Stomach (tissue), 9 donors: ENCODE measurements around the gene STON2. TPM values are rescaled to one million over a fixed set of nuclear protein-coding genes. Genes with fewer than 3 reads are reported as not detected.

Experiments
- DNase-seq, 2 donors: peaks; one replicate each; pipeline versions ENCODE4 v3.0.0 to v3.0.0-alpha.2; 2013 to 2019
- H3K27ac ChIP-seq, 5 donors: fragments of 200-600 bp in 4 of 5; sonication (generic) in 4 of 5; one replicate each; pipeline ENCODE4 v1.5.1; 2013 to 2019; ENCODE audit warnings: mild to moderate bottlenecking in 1 of 5, moderate library complexity in 1 of 5
- H3K27me3 ChIP-seq, 3 donors: fragments of 200-600 bp; sonication (generic); one replicate each; pipeline ENCODE4 v1.5.1; 2017 to 2019; ENCODE audit warnings: mixed run types in 1 of 3
- H3K36me3 ChIP-seq, 4 donors: fragments of 200-600 bp; sonication (generic); 1 replicate in 3 of 4; 2 replicates in 1 of 4; pipeline ENCODE4 v1.5.1; 2016 to 2019
- H3K4me1 ChIP-seq, 4 donors: fragments of 200-600 bp; sonication (generic); one replicate each; pipeline ENCODE4 v1.5.1; 2016 to 2019
- H3K4me3 ChIP-seq, 4 donors: fragments of 200-600 bp; sonication (generic) in 3 of 4; one replicate each; pipeline ENCODE4 v1.5.1; 2016 to 2019; ENCODE audit warnings: mild to moderate bottlenecking in 1 of 4
- H3K9me3 ChIP-seq, 4 donors: fragments of 200-600 bp; sonication (generic); one replicate each; pipeline ENCODE4 v1.5.1; 2016 to 2019
- CTCF ChIP-seq, 7 experiments: fragments of 450-650 bp in 4 of 7; fragments of 200-600 bp in 3 of 7; sonication (generic) in 3 of 7; IDR thresholded peaks; one replicate each; pipeline ENCODE4 v1.5.1; 2016 to 2019; ENCODE audit warnings: antibody characterized with exemption in 7 of 7, control low read depth in 2 of 7, mild to moderate bottlenecking in 1 of 7
- EP300 ChIP-seq: sonication (generic); formaldehyde crosslinking; IDR thresholded peaks from one replicate; pipeline ENCODE4 v1.6.1; 2017; ENCODE audit warnings: antibody characterized with exemption
- POLR2A ChIP-seq, 4 donors: fragments of 450-650 bp; IDR thresholded peaks; one replicate each; pipeline ENCODE4 v1.6.1; 2016; ENCODE audit warnings: antibody characterized with exemption in 4 of 4, control low read depth in 2 of 4, mild to moderate bottlenecking in 1 of 4, moderate library complexity in 1 of 4
- POLR2AphosphoS5 ChIP-seq, 3 donors: sonication (generic); formaldehyde crosslinking; IDR thresholded peaks; one replicate each; pipeline ENCODE4 v1.6.1; 2016; ENCODE audit warnings: antibody characterized with exemption in 3 of 3
- WGBS, 5 donors: extraction: QIAGEN DNeasy Blood & Tissue Kit in 3 of 5; methylation state at CpG; one replicate each; pipeline versions ENCODE4 v1.1.5 to v1.1.7; 2013 to 2018; 5-methylcytosine and 5-hydroxymethylcytosine counted together
- intact Hi-C: fragments of 100-400 bp; cut with DNase I; formaldehyde crosslinking; loops from one replicate; pipeline ENCODE4 v1.15.1; 2023; ENCODE audit warnings: low total_unique reads
- polyA plus RNA-seq, 3 donors: library from polyadenylated mRNA; stranded (reverse); fragments of 200-250 nt; gene quantifications; one replicate each; pipeline ENCODE4 v1.2.3, GENCODE V29; 2013
- total RNA-seq, 5 donors: library from RNA; depleted of rRNA; stranded (reverse); fragments of >200 nt; gene quantifications; one replicate each; pipeline versions ENCODE4 v1.1.0 to v1.2.3, GENCODE V29; 2014 to 2016
- donor health status: healthy with polysubstance abuse.
- donor health status: Bipolar disorder and iron deficiency.
- donor health status: healthy.

Gene STON2
- total and polyA plus RNA-seq, 8 donors = 1.4 to 50.2 (median 8.3) TPM

- H3K4me1 ChIP-seq = no peaks in the 10 kb centered on the region
- H3K36me3 ChIP-seq = no peaks in the 10 kb centered on the region
- no peaks in the 10 kb centered on the region for H3K9me3 ChIP-seq
- no peak overlapping the region for H3K27ac ChIP-seq
- DNase-seq = peak in 1 of 2 donors; percentile 26
- no peak overlapping the region for H3K4me3 ChIP-seq
- intact Hi-C loops = no loop called here
- TF ChIP-seq POLR2AphosphoS5 (IDR thresholded peaks at IDR 0.05) = no peak
- TF ChIP-seq EP300 = no peak
- no peak for TF ChIP-seq CTCF (IDR thresholded peaks at IDR 0.05)
- TF ChIP-seq POLR2A (IDR thresholded peaks at IDR 0.05) = no peak
- 64 to 77% (median 70%) methylated on average over 3 of the region's 3 CpGs for WGBS, 5 donors
- H3K27me3 ChIP-seq = no peaks in the 10 kb centered on the region
These were observed 138.9 kb downstream of the STON2 start for GRCh38 chr14:81261176-81261575.

- H3K4me3 ChIP-seq = no peak overlapping the region
- TF ChIP-seq EP300 (no peak), POLR2AphosphoS5 (IDR thresholded peaks at IDR 0.05) (no peak), POLR2A (IDR thresholded peaks at IDR 0.05) (no peak), CTCF (IDR thresholded peaks at IDR 0.05) (no peak)
- WGBS, 5 donors = 88 to 95% (median 91%) methylated on average over 3 of the region's 3 CpGs
- no peaks in the 10 kb centered on the region for H3K27me3 ChIP-seq
- H3K4me1 ChIP-seq = no peaks in the 10 kb centered on the region
- no peaks in the 10 kb centered on the region for H3K9me3 ChIP-seq
- intact Hi-C loops = no loop called here
- DNase-seq = no peak
- H3K27ac ChIP-seq = no peak overlapping the region
- no peaks in the 10 kb centered on the region for H3K36me3 ChIP-seq
These were observed 139.4 kb downstream of the STON2 start for GRCh38 chr14:81260732-81261131.

GRCh38 chr14:81256289-81256960, 143.7 kb downstream of the STON2 start:
- Histone ChIP-seq H3K9me3 (no peaks in the 10 kb centered on the region), H3K36me3 (no peaks in the 10 kb centered on the region), H3K27me3 (no peaks in the 10 kb centered on the region), H3K4me1 (no peaks in the 10 kb centered on the region), H3K27ac (no peak overlapping the region), H3K4me3 (no peak overlapping the region)
- no peak for DNase-seq
- intact Hi-C loops = no loop called here
- TF ChIP-seq POLR2AphosphoS5 (IDR thresholded peaks at IDR 0.05) = no peak
- TF ChIP-seq CTCF (IDR thresholded peaks at IDR 0.05) = no peak
- no peak for TF ChIP-seq EP300
- TF ChIP-seq POLR2A (IDR thresholded peaks at IDR 0.05) = no peak
- 67 to 79% (median 75%) methylated on average over 2 of the region's 2 CpGs for WGBS, 5 donors

- TF ChIP-seq POLR2A (IDR thresholded peaks at IDR 0.05) = no peak
- TF ChIP-seq EP300 = no peak
- TF ChIP-seq CTCF (IDR thresholded peaks at IDR 0.05) = no peak
- no peak for TF ChIP-seq POLR2AphosphoS5 (IDR thresholded peaks at IDR 0.05)
- Histone ChIP-seq H3K4me3 (no peak overlapping the region), H3K36me3 (no peaks in the 10 kb centered on the region), H3K27ac (no peak overlapping the region), H3K9me3 (no peaks in the 10 kb centered on the region), H3K4me1 (no peaks in the 10 kb centered on the region), H3K27me3 (no peaks in the 10 kb centered on the region)
- WGBS, 5 donors = 65 to 100% (median 81%) methylated on average over 1 of the region's 1 CpG
- intact Hi-C loops = no loop called here
- DNase-seq = no peak
These were observed 147.8 kb downstream of the STON2 start for GRCh38 chr14:81252278-81252677.
